OCI-LY1 (cell line): ENCODE data around the gene NOL3.
"Not testable (repeated sequence)": the region's sequence is repeated elsewhere in the genome, so short reads cannot be mapped to it uniquely, and the experiment has no call there.

Experiments used
- H2AFZ ChIP-seq: fragments of 200-600 bp; sonication (generic), shearing (Covaris generic); 2 replicates; pipeline ENCODE4 v1.6.0; 2014; ENCODE audit warnings: antibody characterized with exemption, mild to moderate bottlenecking, low read length
- H3F3A ChIP-seq: fragments of 200-600 bp; sonication (generic), shearing (Covaris generic); 2 replicates; pipeline ENCODE4 v1.6.0; 2014; ENCODE audit warnings: mild to moderate bottlenecking, antibody characterized with exemption, low read length, moderate library complexity; ENCODE audit not compliant: insufficient read depth
- H3K27ac ChIP-seq: fragments of 200-600 bp; sonication (generic); 2 replicates; pipeline ENCODE4 v1.5.1; 2014; ENCODE audit warnings: low read length, mixed run types, mild to moderate bottlenecking, low read depth; ENCODE audit not compliant: poor library complexity, severe bottlenecking
- H3K27me3 ChIP-seq: fragments of 200-600 bp; sonication (generic); 2 replicates; pipeline ENCODE4 v1.6.0; 2014; ENCODE audit warnings: antibody characterized with exemption, mild to moderate bottlenecking, low read length, moderate library complexity; ENCODE audit not compliant: insufficient read depth
- H3K36me3 ChIP-seq: fragments of 200-600 bp; sonication (generic); 2 replicates; pipeline ENCODE4 v1.6.1; 2014; ENCODE audit warnings: mild to moderate bottlenecking, antibody characterized with exemption, low read length, moderate library complexity, mixed read lengths; ENCODE audit not compliant: insufficient read depth
- H3K4me1 ChIP-seq: fragments of 200-600 bp; sonication (generic); 2 replicates; pipeline ENCODE4 v1.5.1; 2014; ENCODE audit warnings: mild to moderate bottlenecking, low read length, moderate library complexity; ENCODE audit not compliant: insufficient read depth, severe bottlenecking
- H3K4me2 ChIP-seq: fragments of 200-600 bp; sonication (generic), shearing (Covaris generic); 2 replicates; pipeline ENCODE4 v1.6.1; 2014; ENCODE audit warnings: low read length
- H3K4me3 ChIP-seq: fragments of 200-600 bp; sonication (generic); 2 replicates; pipeline ENCODE4 v1.5.1; 2014; ENCODE audit warnings: low read length, low read depth, mild to moderate bottlenecking, mixed read lengths; ENCODE audit not compliant: poor library complexity, severe bottlenecking
- H3K79me2 ChIP-seq: fragments of 200-600 bp; shearing (Covaris generic); 2 replicates; pipeline ENCODE4 v1.6.1; 2016; ENCODE audit warnings: mixed run types, low read length, mixed read lengths; ENCODE audit not compliant: insufficient read depth
- H3K9ac ChIP-seq: fragments of 200-600 bp; sonication (generic), shearing (Covaris generic); 2 replicates; pipeline ENCODE4 v1.6.1; 2014; ENCODE audit warnings: mild to moderate bottlenecking, low read length, mixed read lengths
- H3K9me2 ChIP-seq: fragments of 200-600 bp; sonication (generic), shearing (Covaris generic); 2 replicates; pipeline ENCODE4 v1.6.1; 2014; ENCODE audit warnings: low read depth, mild to moderate bottlenecking, low read length, mixed read lengths
- H3K9me3 ChIP-seq: fragments of 200-600 bp; shearing (Covaris generic); 2 replicates; pipeline ENCODE4 v1.6.1; 2014; ENCODE audit warnings: low read length, mixed read lengths
- H4K20me1 ChIP-seq: fragments of 200-600 bp; sonication (generic), shearing (Covaris generic); 2 replicates; pipeline ENCODE4 v1.6.0; 2016; ENCODE audit warnings: mild to moderate bottlenecking, low read length; ENCODE audit not compliant: insufficient read depth
- EZH2 ChIP-seq: fragments of 200-600 bp; sonication (generic), shearing (Covaris generic); IDR thresholded peaks from 2 replicates; pipeline ENCODE4 v1.8.0; 2017; ENCODE audit warnings: borderline replicate concordance, mixed run types, mild to moderate bottlenecking, antibody characterized with exemption, low read length, moderate library complexity, mixed read lengths
- TF ChIP-seq, protein P1 (sequence below): fragments of 200-600 bp; sonication (generic), shearing (Covaris generic); IDR thresholded peaks from 2 replicates; pipeline ENCODE4 v1.5.1; 2017; ENCODE audit warnings: mild to moderate bottlenecking, antibody characterized with exemption, low read length, moderate library complexity, mixed read lengths

The NOL3 gene

DNA sequence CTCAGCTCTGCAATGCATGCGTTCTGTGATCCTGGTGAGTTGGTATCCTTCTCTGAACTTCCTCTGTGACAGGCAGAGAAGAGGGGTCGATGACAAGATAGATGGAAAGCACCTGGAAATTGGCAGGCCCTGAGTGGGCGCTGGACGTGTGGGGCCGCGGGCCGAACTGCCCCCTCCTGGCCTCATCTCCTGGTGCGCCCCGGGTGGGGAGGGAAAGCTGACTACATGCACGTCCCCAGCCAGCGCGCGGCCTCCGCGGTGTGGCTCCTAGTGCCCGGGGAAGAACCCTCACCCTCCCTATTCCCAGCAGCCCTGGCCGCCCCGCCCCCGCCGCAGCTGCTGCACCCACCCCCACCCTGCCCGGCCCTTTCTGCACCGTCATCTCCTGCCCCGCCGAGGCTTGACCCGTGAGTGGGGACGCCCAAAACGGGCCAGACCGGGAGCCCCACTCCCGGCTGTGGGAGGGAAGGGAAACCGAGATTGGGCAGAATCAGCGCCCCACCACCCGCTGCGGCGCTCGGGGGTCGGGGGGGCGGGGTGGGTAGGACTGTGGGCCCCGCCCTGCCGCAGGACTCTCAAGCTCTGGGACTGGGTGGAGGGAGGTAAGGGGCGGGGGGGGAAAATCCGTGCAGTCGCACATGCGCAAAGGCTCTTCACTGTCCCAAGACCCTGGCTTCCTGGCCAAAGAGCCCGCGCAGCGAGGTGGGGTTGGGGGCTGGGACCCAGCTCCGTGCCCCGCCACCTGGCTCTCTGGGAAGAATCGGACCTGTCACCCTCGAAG, at the start of gene NOL3:
Gene NOL3, plus strand, starts transcription at position 371 of the 781 bp plus-strand sequence.
- Histone ChIP-seq H2AFZ (no peak within 1 kb of the TSS), H3K9me2 (no peaks in the 10 kb centered on the region), H3K4me2 (peak within 1 kb of the TSS; percentile 68), H4K20me1 (no peaks in the 10 kb centered on the region), H3K79me2 (no peaks in the 10 kb centered on the region), H3K9me3 (no peaks in the 10 kb centered on the region), H3K36me3 (no peaks in the 10 kb centered on the region), H3K9ac (peak within 1 kb of the TSS; percentile 40; the same call in 1 of the 2 replicates), H3F3A (no peaks in the 10 kb centered on the region), H3K27me3 (no peaks in the 10 kb centered on the region), H3K4me3 (peak within 1 kb of the TSS; percentile 45), H3K4me1 (peaks cover 24% of the 10 kb centered on the region), H3K27ac (no peak within 1 kb of the TSS)
- TF ChIP-seq, protein P1, sequence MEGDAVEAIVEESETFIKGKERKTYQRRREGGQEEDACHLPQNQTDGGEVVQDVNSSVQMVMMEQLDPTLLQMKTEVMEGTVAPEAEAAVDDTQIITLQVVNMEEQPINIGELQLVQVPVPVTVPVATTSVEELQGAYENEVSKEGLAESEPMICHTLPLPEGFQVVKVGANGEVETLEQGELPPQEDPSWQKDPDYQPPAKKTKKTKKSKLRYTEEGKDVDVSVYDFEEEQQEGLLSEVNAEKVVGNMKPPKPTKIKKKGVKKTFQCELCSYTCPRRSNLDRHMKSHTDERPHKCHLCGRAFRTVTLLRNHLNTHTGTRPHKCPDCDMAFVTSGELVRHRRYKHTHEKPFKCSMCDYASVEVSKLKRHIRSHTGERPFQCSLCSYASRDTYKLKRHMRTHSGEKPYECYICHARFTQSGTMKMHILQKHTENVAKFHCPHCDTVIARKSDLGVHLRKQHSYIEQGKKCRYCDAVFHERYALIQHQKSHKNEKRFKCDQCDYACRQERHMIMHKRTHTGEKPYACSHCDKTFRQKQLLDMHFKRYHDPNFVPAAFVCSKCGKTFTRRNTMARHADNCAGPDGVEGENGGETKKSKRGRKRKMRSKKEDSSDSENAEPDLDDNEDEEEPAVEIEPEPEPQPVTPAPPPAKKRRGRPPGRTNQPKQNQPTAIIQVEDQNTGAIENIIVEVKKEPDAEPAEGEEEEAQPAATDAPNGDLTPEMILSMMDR: no peak
- TF ChIP-seq EZH2: no peak

GRCh38 chr16:67122799-67123198, 47.5 kb upstream of the NOL3 start:
- not testable (repeated sequence) for H3K9me3 ChIP-seq, H4K20me1 ChIP-seq, H3K9ac ChIP-seq, H3K4me1 ChIP-seq, H3F3A ChIP-seq, H3K27ac ChIP-seq, H3K4me2 ChIP-seq, H3K79me2 ChIP-seq, H2AFZ ChIP-seq, H3K9me2 ChIP-seq, H3K27me3 ChIP-seq, H3K4me3 ChIP-seq
- peaks cover 64% of the 10 kb centered on the region for H3K36me3 ChIP-seq

DNA sequence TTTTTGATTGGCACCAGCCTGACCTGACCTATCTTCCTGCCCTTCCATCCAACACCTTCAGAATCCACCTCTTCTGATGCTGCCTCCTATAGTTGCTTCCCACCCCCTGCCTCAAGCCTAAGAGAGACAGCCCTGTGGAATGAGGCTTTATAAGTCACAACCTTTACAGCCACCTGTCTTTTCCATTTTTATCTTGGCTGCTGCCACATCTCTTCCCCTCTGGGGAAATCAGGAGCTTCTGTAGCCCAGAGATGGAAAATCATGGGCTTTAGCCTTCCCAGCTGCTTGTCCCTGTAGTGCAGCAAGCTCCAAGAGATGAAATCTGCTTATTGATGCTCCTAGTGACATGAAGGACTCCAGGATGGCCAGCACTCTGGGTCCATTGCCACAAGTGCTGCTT, 41.9 kb upstream of the NOL3 start:
- Histone ChIP-seq H3K4me1 (no peaks in the 10 kb centered on the region), H3K9ac (no peak overlapping the region), H3K9me3 (no peaks in the 10 kb centered on the region), H3K27ac (no peak overlapping the region), H3F3A (no peaks in the 10 kb centered on the region), H3K9me2 (no peaks in the 10 kb centered on the region), H3K79me2 (no peaks in the 10 kb centered on the region), H4K20me1 (no peaks in the 10 kb centered on the region), H3K4me3 (no peak overlapping the region), H3K4me2 (no peak overlapping the region), H3K27me3 (no peaks in the 10 kb centered on the region), H2AFZ (no peak overlapping the region), H3K36me3 (peaks cover 65% of the 10 kb centered on the region)
- TF ChIP-seq, protein P1: no peak
- no peak for TF ChIP-seq EZH2

DNA sequence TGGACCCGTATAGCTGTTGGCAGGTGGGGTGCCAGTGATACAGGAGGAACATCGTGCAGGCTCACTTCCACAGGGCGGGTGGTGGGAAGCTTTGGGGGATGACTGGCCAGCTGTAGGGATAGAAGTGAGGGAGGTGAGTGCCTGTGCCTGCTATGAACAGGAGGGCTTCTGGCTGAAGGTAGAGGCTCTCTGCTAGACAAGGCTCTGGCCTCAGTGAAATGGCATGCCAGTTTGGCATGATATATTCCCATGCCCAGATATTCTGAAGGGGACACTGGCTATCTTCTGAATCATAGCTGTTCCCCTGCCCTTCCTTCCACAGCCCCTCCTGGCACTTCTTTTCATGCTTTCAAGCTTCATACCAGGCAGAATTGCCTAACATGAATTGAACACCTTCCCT, 41.5 kb upstream of the NOL3 start:
- Histone ChIP-seq H3K4me3 (no peak overlapping the region), H3K36me3 (peaks cover 62% of the 10 kb centered on the region), H3K9me3 (no peaks in the 10 kb centered on the region), H3F3A (no peaks in the 10 kb centered on the region), H3K4me2 (no peak overlapping the region), H3K9me2 (no peaks in the 10 kb centered on the region), H2AFZ (no peak overlapping the region), H3K27ac (no peak overlapping the region), H3K9ac (no peak overlapping the region), H3K27me3 (no peaks in the 10 kb centered on the region), H3K4me1 (no peaks in the 10 kb centered on the region), H4K20me1 (no peaks in the 10 kb centered on the region), H3K79me2 (no peaks in the 10 kb centered on the region)
- TF ChIP-seq EZH2: no peak
- TF ChIP-seq, protein P1: no peak
